Panc1 (cell line): Measurements from ENCODE around the gene PSME1. TPM values are rescaled to one million over a fixed set of nuclear protein-coding genes. Genes with fewer than 3 reads are reported as not detected.

Experiments
- ATAC-seq: fragments of 200-7000 bp; cut with Tn5 transposase; 2 replicates; pipeline ENCODE4 v1.9.1; 2020; ENCODE audit warnings: mild to moderate bottlenecking, moderate library complexity
- BruUV-seq: library from RNA; stranded (reverse); fragments of 400-500 nt; replicated peaks from 2 replicates; lab custom pipeline; 2021; lab: Mats Ljungman, UMichigan
- CTCF ChIA-PET: fragments of 300-600 bp; sonication (Branson Sonifier 250); formaldehyde crosslinking; loops from one replicate; lab custom pipeline; 2022; ENCODE audit warnings: antibody characterized with exemption; lab: Charles Lee
- POLR2A ChIA-PET: fragments of 300-600 bp; sonication (Branson Sonifier 250); formaldehyde crosslinking; loops from one replicate; lab custom pipeline; 2022; ENCODE audit warnings: antibody characterized with exemption; lab: Charles Lee
- DNase-seq: peaks from one replicate; pipeline ENCODE4 v3.0.0-alpha.2; 2010; ENCODE audit warnings: low read depth, low spot score
- H3K27ac ChIP-seq: 2 replicates; pipeline ENCODE4 v1.5.1; 2011; ENCODE audit warnings: mild to moderate bottlenecking, low read length, inconsistent platforms
- H3K27me3 ChIP-seq: fragments of 200-500 bp; sonication (Bioruptor generic); 2 replicates; pipeline ENCODE4 v1.6.0; 2014; ENCODE audit warnings: low read length, inconsistent platforms; ENCODE audit not compliant: control insufficient read depth, insufficient read depth
- H3K36me3 ChIP-seq: fragments of 200-500 bp; sonication (Bioruptor generic); 2 replicates; pipeline ENCODE4 v1.5.1; 2014; ENCODE audit warnings: inconsistent platforms, mild to moderate bottlenecking, low read length, moderate library complexity; ENCODE audit not compliant: control insufficient read depth, insufficient read depth
- H3K4me1 ChIP-seq: 2 replicates; pipeline ENCODE4 v1.5.1; 2011; ENCODE audit warnings: inconsistent platforms, mild to moderate bottlenecking, low read length, moderate library complexity; ENCODE audit not compliant: control insufficient read depth, insufficient read depth
- H3K4me3 ChIP-seq, 2 experiments: 2 replicates each; pipeline ENCODE4 v1.5.1; 2011 to 2012; ENCODE audit warnings: low read depth in 2 of 2, low read length in 2 of 2, mild to moderate bottlenecking in 2 of 2, inconsistent platforms in 1 of 2, moderate library complexity in 1 of 2
- H3K9me3 ChIP-seq: fragments of 200-500 bp; sonication (Bioruptor generic); 2 replicates; pipeline ENCODE4 v1.5.1; 2014; ENCODE audit warnings: low read depth, mild to moderate bottlenecking, inconsistent platforms, low read length, moderate library complexity; ENCODE audit not compliant: control insufficient read depth, insufficient read depth
- POLR2AphosphoS5 ChIP-seq: IDR thresholded peaks from 2 replicates; pipeline ENCODE4 v1.6.1; 2012; ENCODE audit warnings: mild to moderate bottlenecking, low read depth, low read length, moderate library complexity
- SIN3A ChIP-seq: IDR thresholded peaks from 2 replicates; pipeline ENCODE4 v1.6.1; 2012; ENCODE audit warnings: low read depth, mild to moderate bottlenecking, low read length, moderate library complexity, borderline replicate concordance; ENCODE audit not compliant: insufficient read depth
- TCF7L2 ChIP-seq: IDR thresholded peaks from 2 replicates; pipeline ENCODE4 v1.6.1; 2011; ENCODE audit warnings: mild to moderate bottlenecking, low read depth, low read length, inconsistent platforms
- in situ Hi-C: cut with HindIII; loops from 2 replicates; pipeline ENCODE4 v1.10.0; 2016; ENCODE audit warnings: low sequenced_read_pairs, low pct_unique_long_range_greater_than_20kb
- intact Hi-C: fragments of 100-400 bp; cut with micrococcal nuclease; formaldehyde crosslinking; loops from one replicate; pipeline ENCODE4 v1.10.0; 2022; ENCODE audit not compliant: unreplicated experiment
- total RNA-seq: library from RNA; stranded (reverse); gene quantifications from one replicate; pipeline ENCODE4 v1.2.1, GENCODE V29; 2021; ENCODE audit not compliant: unreplicated experiment
- TF ChIP-seq, protein P1 (sequence below), 2 experiments: IDR thresholded peaks; 2 replicates each; pipeline ENCODE4 v1.6.1; 2011 to 2012; ENCODE audit warnings: low read depth in 2 of 2, control low read depth in 1 of 2, low read length in 1 of 2, mild to moderate bottlenecking in 1 of 2, moderate library complexity in 1 of 2; ENCODE audit not compliant: insufficient read depth in 1 of 2
- TF ChIP-seq, protein P2 (sequence below): fragments of 450-650 bp; IDR thresholded peaks from 2 replicates; pipeline ENCODE4 v1.5.1; 2017; ENCODE audit warnings: mild to moderate bottlenecking

Gene PSME1
- total RNA-seq, 1 experiment from 2014 or later, result 130 TPM

DNA sequence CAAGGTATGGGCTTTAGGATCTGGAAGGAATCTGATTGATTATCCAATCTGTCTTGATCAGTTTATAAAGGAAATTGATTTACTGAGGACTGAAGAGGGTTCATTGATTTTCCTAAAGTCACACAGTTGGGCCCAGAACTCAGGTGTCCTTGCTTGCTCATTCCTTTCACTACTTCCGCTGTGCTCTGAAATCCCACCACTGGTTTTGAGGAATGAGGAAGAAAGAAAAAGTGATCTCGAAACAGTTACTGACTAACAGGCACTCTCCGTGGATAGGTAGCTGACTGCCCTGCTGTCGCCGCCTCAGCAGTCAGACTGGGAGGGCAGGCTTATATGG, 5.6 kb upstream of the PSME1 start, which contains the start of gene FITM1:
FITM1 (plus strand) TSS at position 280 of the 337 bp plus-strand sequence. CDS start 905 bp downstream, outside the sequence.
- POLR2A ChIA-PET, result no interaction called here
- intact Hi-C loops, result no loop called here
- H3K4me3 ChIP-seq, result no peak within 1 kb of the TSS

DNA sequence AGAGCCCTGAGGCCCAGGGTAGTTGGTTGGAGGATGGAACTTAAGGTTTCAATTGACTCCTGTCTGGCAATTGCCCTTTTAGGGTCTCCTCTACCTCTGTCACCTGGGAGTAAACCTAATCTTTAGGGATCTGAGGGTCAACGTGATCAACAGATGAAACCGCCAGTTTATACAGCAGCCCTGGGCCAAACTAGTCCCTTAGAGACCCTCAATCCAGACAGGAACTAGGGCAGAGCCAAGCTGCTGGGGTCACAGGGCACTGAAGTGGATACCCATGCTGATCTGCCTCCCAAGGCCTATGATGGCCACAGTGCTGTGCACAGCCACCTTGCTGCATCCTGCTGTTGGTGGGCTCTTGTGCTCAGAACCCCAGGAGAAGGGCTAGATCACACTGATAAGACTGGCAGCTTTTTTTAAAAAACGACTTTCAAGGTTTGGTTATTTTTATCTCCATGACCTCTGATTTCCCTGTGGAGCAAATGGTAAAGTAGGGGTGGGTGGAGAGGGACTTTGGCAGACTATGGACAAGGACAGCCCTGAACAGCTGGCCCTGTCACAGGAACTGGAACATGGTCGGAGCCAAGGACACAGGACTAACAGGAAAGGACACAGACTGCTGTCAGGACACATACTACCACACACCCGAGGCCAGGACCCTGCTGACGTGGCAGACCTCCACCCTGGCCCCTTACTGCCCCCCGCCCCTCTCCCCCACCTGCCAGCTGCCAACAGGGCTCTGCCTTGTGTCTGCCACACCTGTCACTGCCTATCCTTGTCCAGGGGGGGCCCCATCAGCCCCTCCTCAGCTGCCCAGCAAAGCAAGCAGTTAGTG, 5.1 kb upstream of the PSME1 start:
- ATAC-seq (no peak), DNase-seq (no peak)
- no peaks in the 10 kb centered on the region for H3K27me3 ChIP-seq
- H3K9me3 ChIP-seq, result no peaks in the 10 kb centered on the region
- TF ChIP-seq TCF7L2 (no peak), SIN3A (no peak), POLR2AphosphoS5 (no peak)
- TF ChIP-seq, protein P1, sequence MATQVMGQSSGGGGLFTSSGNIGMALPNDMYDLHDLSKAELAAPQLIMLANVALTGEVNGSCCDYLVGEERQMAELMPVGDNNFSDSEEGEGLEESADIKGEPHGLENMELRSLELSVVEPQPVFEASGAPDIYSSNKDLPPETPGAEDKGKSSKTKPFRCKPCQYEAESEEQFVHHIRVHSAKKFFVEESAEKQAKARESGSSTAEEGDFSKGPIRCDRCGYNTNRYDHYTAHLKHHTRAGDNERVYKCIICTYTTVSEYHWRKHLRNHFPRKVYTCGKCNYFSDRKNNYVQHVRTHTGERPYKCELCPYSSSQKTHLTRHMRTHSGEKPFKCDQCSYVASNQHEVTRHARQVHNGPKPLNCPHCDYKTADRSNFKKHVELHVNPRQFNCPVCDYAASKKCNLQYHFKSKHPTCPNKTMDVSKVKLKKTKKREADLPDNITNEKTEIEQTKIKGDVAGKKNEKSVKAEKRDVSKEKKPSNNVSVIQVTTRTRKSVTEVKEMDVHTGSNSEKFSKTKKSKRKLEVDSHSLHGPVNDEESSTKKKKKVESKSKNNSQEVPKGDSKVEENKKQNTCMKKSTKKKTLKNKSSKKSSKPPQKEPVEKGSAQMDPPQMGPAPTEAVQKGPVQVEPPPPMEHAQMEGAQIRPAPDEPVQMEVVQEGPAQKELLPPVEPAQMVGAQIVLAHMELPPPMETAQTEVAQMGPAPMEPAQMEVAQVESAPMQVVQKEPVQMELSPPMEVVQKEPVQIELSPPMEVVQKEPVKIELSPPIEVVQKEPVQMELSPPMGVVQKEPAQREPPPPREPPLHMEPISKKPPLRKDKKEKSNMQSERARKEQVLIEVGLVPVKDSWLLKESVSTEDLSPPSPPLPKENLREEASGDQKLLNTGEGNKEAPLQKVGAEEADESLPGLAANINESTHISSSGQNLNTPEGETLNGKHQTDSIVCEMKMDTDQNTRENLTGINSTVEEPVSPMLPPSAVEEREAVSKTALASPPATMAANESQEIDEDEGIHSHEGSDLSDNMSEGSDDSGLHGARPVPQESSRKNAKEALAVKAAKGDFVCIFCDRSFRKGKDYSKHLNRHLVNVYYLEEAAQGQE (IDR thresholded peaks at IDR 0.05; ENCODE audit: insufficient read depth in 1 of 2, low read depth in 2 of 2, low read length in 1 of 2), result no peak
- TF ChIP-seq, protein P2, sequence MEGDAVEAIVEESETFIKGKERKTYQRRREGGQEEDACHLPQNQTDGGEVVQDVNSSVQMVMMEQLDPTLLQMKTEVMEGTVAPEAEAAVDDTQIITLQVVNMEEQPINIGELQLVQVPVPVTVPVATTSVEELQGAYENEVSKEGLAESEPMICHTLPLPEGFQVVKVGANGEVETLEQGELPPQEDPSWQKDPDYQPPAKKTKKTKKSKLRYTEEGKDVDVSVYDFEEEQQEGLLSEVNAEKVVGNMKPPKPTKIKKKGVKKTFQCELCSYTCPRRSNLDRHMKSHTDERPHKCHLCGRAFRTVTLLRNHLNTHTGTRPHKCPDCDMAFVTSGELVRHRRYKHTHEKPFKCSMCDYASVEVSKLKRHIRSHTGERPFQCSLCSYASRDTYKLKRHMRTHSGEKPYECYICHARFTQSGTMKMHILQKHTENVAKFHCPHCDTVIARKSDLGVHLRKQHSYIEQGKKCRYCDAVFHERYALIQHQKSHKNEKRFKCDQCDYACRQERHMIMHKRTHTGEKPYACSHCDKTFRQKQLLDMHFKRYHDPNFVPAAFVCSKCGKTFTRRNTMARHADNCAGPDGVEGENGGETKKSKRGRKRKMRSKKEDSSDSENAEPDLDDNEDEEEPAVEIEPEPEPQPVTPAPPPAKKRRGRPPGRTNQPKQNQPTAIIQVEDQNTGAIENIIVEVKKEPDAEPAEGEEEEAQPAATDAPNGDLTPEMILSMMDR, result no peak
- H3K4me1 ChIP-seq, result peaks cover 6% of the 10 kb centered on the region
- no peak overlapping the region for H3K27ac ChIP-seq
- in situ Hi-C loops (no loop called here), intact Hi-C loops (no loop called here)
- CTCF ChIA-PET, result no interaction called here
- POLR2A ChIA-PET, result no interaction called here
- no TSS peak for BruUV-seq
- H3K36me3 ChIP-seq, result no peaks in the 10 kb centered on the region
- no peak overlapping the region for H3K4me3 ChIP-seq

More for the DNA sequence above, 5.6 kb upstream of the PSME1 start, which contains the start of gene FITM1:
- no peak for TF ChIP-seq POLR2AphosphoS5
- no peak for TF ChIP-seq TCF7L2
- TF ChIP-seq SIN3A, result no peak
- TF ChIP-seq, protein P1 (IDR thresholded peaks at IDR 0.05; ENCODE audit: insufficient read depth in 1 of 2, low read depth in 2 of 2, low read length in 1 of 2), result no peak
- TF ChIP-seq, protein P2, result no peak
- Histone ChIP-seq H3K27ac (no peak within 1 kb of the TSS), H3K4me1 (peaks cover 5% of the 10 kb centered on the region), H3K27me3 (no peaks in the 10 kb centered on the region), H3K36me3 (no peaks in the 10 kb centered on the region), H3K9me3 (no peaks in the 10 kb centered on the region)
- CTCF ChIA-PET, result no interaction called here
- ATAC-seq, result no peak
- DNase-seq, result no peak
- in situ Hi-C loops, result no loop called here
- no TSS peak for BruUV-seq
